HG03432 (cell line): ENCODE measurements around the gene SIGLEC8.
"Not testable (repeated sequence)": the region's sequence is repeated elsewhere in the genome, so short reads cannot be mapped to it uniquely, and the experiment has no call there.

Source experiments
- ATAC-seq: cut with Tn5 transposase; IDR thresholded peaks from one replicate; pipeline ENCODE4 v1.9.1; 2021; ENCODE audit warnings: mild to moderate bottlenecking, moderate library complexity; ENCODE audit not compliant: unreplicated experiment

SIGLEC8 gene

DNA sequence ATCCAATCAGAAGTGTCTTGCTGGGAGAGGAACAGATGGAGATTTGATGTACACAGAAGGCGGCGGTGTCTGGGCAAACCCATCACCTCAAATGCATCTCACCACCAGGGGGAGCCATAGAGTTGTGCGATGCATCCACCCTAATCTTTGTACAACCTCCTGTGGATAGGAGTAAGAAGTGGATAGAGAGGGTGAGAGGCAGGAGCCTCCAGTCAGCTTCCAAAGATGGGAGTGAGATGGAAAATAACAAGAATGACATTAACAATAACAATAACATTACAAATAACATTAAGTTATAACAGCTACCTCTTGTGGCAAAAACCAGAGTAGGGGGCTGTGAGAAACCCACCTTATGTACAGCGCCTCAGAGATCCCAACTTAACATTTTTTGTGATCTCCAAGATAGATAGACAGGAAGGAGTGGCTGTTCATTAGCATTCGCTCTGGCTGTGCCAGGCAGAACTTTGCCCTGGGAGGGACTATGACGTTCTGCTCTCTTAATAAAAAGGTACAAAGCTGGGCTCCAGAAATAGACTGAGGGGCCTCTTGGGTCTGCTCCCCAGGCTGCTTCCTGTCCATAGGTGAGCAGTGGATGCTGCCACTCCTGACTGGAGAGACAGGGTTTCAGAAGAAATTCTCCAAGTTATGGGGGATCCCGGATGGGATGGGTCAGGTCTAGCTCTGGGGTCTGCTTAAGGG is 14.9 kb upstream of the SIGLEC8 start:
- no peak for ATAC-seq

DNA sequence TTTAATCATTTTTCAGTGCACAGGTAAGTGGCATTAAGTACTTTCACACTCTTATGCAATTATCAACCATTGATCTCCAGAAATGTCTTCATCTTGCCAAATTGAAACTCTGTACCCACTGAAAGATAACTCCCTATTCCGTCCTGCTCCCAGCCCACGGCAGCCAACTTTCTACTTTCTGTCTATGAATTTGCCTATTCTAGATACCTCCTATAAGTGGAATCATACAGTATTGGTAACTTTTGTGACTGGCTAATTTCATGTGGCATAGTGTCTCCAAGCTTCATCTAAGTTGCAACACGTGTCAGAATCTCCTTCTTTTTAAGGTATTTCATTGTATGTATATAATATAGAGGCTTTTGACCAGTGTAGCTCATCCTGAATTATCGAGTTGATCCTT is 14.4 kb upstream of the SIGLEC8 start:
- no peak for ATAC-seq

DNA sequence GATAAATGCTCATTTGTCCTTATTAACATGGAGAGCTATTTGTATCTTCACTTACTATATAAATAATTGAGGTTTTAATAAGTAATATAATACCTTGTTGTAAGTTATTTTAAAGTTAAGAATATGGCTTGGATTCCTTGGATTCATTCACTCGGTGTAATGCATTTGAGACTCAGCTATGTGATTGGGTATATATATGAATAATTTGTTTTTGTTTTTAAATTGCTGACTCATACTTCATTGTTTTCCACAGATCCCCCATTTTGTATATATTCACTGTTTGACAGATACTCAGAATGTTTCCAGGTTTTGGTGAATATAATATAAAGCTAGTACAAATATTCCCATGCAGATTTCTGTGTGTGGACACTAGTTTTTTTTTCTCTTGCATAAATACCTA is 13.3 kb upstream of the SIGLEC8 start:
- ATAC-seq = no peak

- no peak for ATAC-seq
Observed at GRCh38 chr19:51470966-51471365, 12.7 kb upstream of the SIGLEC8 start.

- ATAC-seq = no peak
Observed at GRCh38 chr19:51469629-51470028, 11.4 kb upstream of the SIGLEC8 start.

GRCh38 chr19:51469162-51469561 is 10.9 kb upstream of the SIGLEC8 start:
- ATAC-seq = no peak

DNA sequence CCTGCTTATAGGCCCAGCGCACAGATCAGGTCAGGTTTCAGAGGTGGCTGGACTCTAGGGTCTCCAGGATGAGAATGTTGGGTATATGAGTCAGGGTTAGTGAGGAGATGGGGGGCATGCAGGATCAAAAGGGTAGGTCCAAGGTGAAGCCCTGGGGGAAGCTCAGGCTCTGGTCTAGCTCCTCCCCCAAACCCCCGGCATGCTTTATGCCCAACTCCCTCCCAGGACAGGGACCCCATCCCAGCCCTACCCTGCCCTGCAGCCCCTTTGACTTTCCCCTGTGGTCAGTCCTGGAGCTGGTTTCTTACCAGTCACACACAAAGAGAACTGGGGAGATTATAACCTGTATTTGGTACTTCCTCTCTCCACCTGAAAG is 10.3 kb upstream of the SIGLEC8 start:
- ATAC-seq = no peak

- ATAC-seq = no peak
Observed at GRCh38 chr19:51467864-51468544, 9.8 kb upstream of the SIGLEC8 start.

GRCh38 chr19:51466723-51467122 is 8.5 kb upstream of the SIGLEC8 start:
- no peak for ATAC-seq

- ATAC-seq = not testable (repeated sequence)
Observed at GRCh38 chr19:51463976-51464581, 5.8 kb upstream of the SIGLEC8 start.

GRCh38 chr19:51462681-51463080 is 4.4 kb upstream of the SIGLEC8 start:
- no peak for ATAC-seq

- ATAC-seq = no peak
Observed at GRCh38 chr19:51462276-51462675, 4.0 kb upstream of the SIGLEC8 start.

DNA sequence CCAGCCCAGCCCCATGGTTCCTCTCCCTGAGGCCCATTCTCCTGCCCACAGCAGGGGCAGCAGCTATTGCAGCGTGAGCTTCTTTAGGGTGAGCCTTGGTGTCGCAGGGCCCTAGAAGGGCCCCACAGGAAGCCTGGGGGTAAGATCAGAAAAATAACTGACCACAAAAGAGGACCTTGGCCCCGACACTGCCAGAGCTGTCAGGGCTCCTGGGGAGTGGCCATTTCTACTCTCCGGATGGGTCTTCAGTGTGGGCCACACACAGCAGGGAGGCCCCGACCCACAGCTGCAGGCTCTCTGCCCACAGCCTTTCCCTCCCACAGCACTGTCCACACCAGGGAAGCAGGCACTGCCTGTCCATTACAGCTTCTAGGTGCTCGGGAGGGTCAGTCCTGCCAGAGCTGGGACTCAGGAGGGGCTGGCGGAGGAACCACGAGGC is 3.5 kb upstream of the SIGLEC8 start:
- no peak for ATAC-seq

GRCh38 chr19:51460164-51460992 is 2.1 kb upstream of the SIGLEC8 start:
- ATAC-seq = no peak

DNA sequence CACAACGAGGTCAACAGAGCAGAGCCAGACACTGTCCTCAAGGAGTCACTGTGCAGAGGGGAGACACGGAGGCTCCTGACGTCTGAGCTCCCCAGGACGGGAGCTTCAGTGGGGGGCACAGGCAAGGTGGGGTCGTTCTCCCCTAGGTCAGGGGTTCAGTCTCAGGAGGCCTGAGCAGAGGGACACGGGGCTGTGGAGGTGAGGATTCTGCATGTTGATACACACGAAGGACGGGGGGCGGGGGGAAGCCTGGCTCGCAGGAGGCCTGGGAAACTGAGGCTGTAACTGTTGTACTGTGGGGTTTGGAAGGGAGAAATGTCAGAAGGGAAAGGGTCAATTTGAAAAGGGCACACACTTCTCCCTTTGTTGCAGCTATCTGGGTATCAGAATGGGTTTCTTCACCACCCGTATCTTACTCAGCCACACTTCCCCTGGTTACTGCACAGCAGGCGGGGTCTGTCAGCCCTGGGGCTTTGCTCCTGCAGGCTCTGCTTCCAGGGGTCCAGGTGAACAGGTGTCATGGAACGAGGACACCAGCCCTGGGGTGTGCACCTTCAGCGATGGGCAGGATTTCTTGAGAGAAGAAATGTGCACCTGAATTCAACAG is 748 bp upstream of the SIGLEC8 start:
- ATAC-seq = no peak

GRCh38 chr19:51457351-51458013 is 772 bp downstream of the SIGLEC8 start:
- ATAC-seq = no peak

DNA sequence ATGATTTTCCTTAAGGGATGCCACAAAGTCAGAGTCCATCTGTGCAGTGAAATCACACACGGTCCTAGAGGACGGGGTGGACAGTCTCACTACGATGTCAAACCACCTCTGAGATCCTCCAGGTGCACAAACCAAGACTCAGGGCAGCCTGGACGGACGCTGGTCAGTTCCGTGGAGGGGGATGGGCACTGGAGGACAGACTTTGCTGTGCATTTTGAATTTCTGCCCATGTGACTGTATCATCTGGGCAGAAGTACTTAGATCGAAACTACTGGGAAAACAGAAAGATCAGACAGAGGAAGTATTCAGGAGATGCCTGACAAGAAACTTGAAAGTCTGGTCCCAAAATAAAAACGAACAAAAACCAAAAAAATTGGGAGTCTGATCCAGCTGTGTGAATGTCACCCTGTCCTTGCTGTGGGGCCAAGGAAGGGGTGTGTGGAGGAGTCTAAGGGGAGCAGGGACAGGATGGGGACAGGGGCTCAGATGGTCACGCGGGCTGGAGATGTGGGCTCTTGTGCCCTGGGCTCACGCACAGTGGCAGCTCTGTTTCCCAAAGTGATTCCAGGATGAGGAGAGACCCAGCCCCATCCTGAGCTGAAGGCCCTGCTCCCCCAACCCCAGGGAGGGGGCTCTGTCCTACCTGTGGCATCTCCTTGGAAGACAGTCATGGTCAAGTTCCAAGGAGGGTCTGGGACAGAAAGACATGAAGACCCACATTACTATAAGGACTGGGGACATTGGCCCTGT is 1.5 kb downstream of the SIGLEC8 start:
- no peak for ATAC-seq

DNA sequence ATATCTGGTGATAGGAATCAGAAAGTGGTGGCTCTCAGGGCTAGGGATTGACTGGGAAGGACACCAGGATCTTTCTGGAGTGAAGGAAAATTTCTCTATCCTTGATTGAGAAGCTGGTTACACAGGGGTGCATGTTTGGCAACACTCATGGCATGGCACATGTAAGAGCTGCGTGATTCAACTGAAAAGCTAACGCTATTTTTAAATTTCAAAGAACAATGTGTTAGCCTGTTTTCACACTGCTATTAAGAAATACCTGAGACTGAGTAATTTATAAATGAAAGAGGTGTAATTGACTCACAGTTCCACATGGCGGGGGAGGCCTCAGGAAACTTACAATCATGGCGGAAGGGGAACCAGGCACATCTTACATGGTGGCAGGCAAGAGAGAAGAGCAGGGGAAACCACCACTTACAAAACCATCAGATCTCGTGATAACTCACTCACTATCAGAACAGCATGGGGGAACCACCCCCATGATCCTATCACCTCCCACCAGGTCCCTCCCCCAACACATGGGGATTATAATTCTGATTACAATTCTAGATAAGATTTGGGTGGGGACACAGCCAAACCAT is 7.4 kb downstream of the SIGLEC8 start:
- ATAC-seq = no peak

GRCh38 chr19:51448411-51449016 is 9.7 kb downstream of the SIGLEC8 start:
- no peak for ATAC-seq
